IMR-90 (cell line): Measurements from ENCODE around the gene ANKRD45. TPM values are rescaled to one million over a fixed set of nuclear protein-coding genes. Genes with fewer than 3 reads are reported as not detected.
"Not testable (repeated sequence)": the region's sequence is repeated elsewhere in the genome, so short reads cannot be mapped to it uniquely, and the experiment has no call there.

Source experiments
- ATAC-seq: fragments of 200-7000 bp; cut with Tn5 transposase; 2 replicates; pipeline ENCODE4 v1.9.1; 2020; ENCODE audit warnings: low read depth, mild to moderate bottlenecking, moderate library complexity
- BruUV-seq: library from RNA; stranded (reverse); fragments of 400-500 nt; replicated peaks from 2 replicates; lab custom pipeline; 2021; lab: Mats Ljungman, UMichigan
- CTCF ChIA-PET: fragments of 300-600 bp; formaldehyde crosslinking; extraction: SDS; loops from one replicate; lab custom pipeline; 2021; ENCODE audit warnings: antibody characterized with exemption; lab: Yijun Ruan, JAX
- POLR2A ChIA-PET: fragments of 300-600 bp; sonication (Branson Sonifier 250); formaldehyde crosslinking; loops from one replicate; lab custom pipeline; 2022; ENCODE audit warnings: antibody characterized with exemption; ENCODE audit not compliant: unreplicated experiment; lab: Charles Lee
- DNase-seq: peaks from one replicate; pipeline ENCODE4 v3.0.0; 2013
- H2AFZ ChIP-seq: replicated peaks from 2 replicates; pipeline ENCODE3; 2013; ENCODE audit warnings: low read length, mild to moderate bottlenecking; ENCODE audit not compliant: poor library complexity
- H2AK5ac ChIP-seq: 2 replicates; pipeline ENCODE4 v1.6.1; 2013; ENCODE audit warnings: low read depth, low read length, inconsistent platforms
- H2AK9ac ChIP-seq: replicated peaks from 2 replicates; pipeline ENCODE3; 2013; ENCODE audit warnings: mild to moderate bottlenecking, low read depth, low read length, moderate library complexity; ENCODE audit not compliant: poor library complexity
- H2BK120ac ChIP-seq: 2 replicates; pipeline ENCODE4 v1.6.1; 2013; ENCODE audit warnings: low read depth, low read length, inconsistent platforms
- H2BK15ac ChIP-seq: 3 replicates; pipeline ENCODE4 v1.6.1; 2013; ENCODE audit warnings: low read depth, low read length, inconsistent platforms
- H2BK20ac ChIP-seq: 2 replicates; pipeline ENCODE4 v1.6.1; 2013; ENCODE audit warnings: low read depth, mild to moderate bottlenecking, inconsistent platforms, low read length, moderate library complexity
- H2BK5ac ChIP-seq: 2 replicates; pipeline ENCODE4 v1.6.1; 2013; ENCODE audit warnings: mild to moderate bottlenecking, low read depth, low read length, inconsistent platforms; ENCODE audit not compliant: poor library complexity, severe bottlenecking
- H3K14ac ChIP-seq: replicated peaks from 2 replicates; pipeline ENCODE4 v1.6.1; 2013; ENCODE audit warnings: low read depth, low read length, inconsistent platforms
- H3K18ac ChIP-seq: 2 replicates; pipeline ENCODE4 v1.6.1; 2013; ENCODE audit warnings: low read depth, low read length, control low read depth
- H3K23ac ChIP-seq: 2 replicates; pipeline ENCODE4 v1.6.1; 2013; ENCODE audit warnings: low read depth, low read length, inconsistent platforms
- H3K27ac ChIP-seq: 2 replicates; pipeline ENCODE4 v1.5.1; 2013; ENCODE audit warnings: mild to moderate bottlenecking, control low read depth, low read length; ENCODE audit not compliant: insufficient read depth
- H3K27me3 ChIP-seq: 2 replicates; pipeline ENCODE4 v1.6.1; 2013; ENCODE audit warnings: low read length; ENCODE audit not compliant: control insufficient read depth, insufficient read depth
- H3K36me3 ChIP-seq: 2 replicates; pipeline ENCODE4 v1.6.1; 2013; ENCODE audit warnings: low read length, mixed read lengths; ENCODE audit not compliant: control insufficient read depth, insufficient read depth
- H3K4ac ChIP-seq: 2 replicates; pipeline ENCODE4 v1.6.1; 2013; ENCODE audit warnings: low read depth, low read length, inconsistent platforms
- H3K4me1 ChIP-seq: 2 replicates; pipeline ENCODE4 v1.6.1; 2013; ENCODE audit warnings: low read length, mixed read lengths; ENCODE audit not compliant: control insufficient read depth, insufficient read depth
- H3K4me2 ChIP-seq: 2 replicates; pipeline ENCODE4 v1.6.1; 2013; ENCODE audit warnings: low read depth, mild to moderate bottlenecking, control low read depth, low read length, moderate library complexity
- H3K4me3 ChIP-seq: 2 replicates; pipeline ENCODE4 v1.5.1; 2013; ENCODE audit warnings: low read depth, mild to moderate bottlenecking, control low read depth, low read length, moderate library complexity; ENCODE audit not compliant: insufficient read depth
- H3K56ac ChIP-seq: 2 replicates; pipeline ENCODE4 v1.6.1; 2013; ENCODE audit warnings: low read length, inconsistent platforms; ENCODE audit not compliant: insufficient read depth; ENCODE audit errors: extremely low read depth
- H3K79me1 ChIP-seq, 2 experiments: 2 replicates each; pipeline ENCODE4 v1.6.1; 2013; ENCODE audit warnings: low read length in 2 of 2, inconsistent platforms in 1 of 2, low read depth in 1 of 2
- H3K9ac ChIP-seq: 2 replicates; pipeline ENCODE4 v1.6.1; 2013; ENCODE audit warnings: low read depth, low read length, control low read depth
- H3K9me1 ChIP-seq: 2 replicates; pipeline ENCODE4 v1.6.1; 2013; ENCODE audit warnings: low read length, inconsistent platforms; ENCODE audit not compliant: insufficient read depth
- H3K9me3 ChIP-seq: 2 replicates; pipeline ENCODE4 v1.6.1; 2013; ENCODE audit warnings: low read length; ENCODE audit not compliant: control insufficient read depth, insufficient read depth
- H4K20me1 ChIP-seq: 2 replicates; pipeline ENCODE4 v1.6.1; 2013; ENCODE audit warnings: low read length, inconsistent platforms; ENCODE audit not compliant: insufficient read depth
- H4K5ac ChIP-seq: 2 replicates; pipeline ENCODE4 v1.6.1; 2013; ENCODE audit warnings: mild to moderate bottlenecking, low read depth, low read length, control low read depth
- H4K8ac ChIP-seq, 2 experiments: 2 replicates each; pipeline ENCODE4 v1.6.1; 2013; ENCODE audit warnings: low read depth in 2 of 2, low read length in 2 of 2, control low read depth in 1 of 2, inconsistent platforms in 1 of 2
- H4K91ac ChIP-seq: 2 replicates; pipeline ENCODE4 v1.6.1; 2013; ENCODE audit warnings: low read depth, low read length, inconsistent platforms; ENCODE audit not compliant: insufficient read depth
- CTCF ChIP-seq: conservative IDR thresholded peaks from 2 replicates; pipeline ENCODE4 v1.5.1; 2012; ENCODE audit warnings: mild to moderate bottlenecking, low read depth, low read length, improper control_type of control experiment
- MAFK ChIP-seq: IDR thresholded peaks from 2 replicates; pipeline ENCODE4 v1.6.1; 2012; ENCODE audit warnings: low read depth, low read length, improper control_type of control experiment
- WGBS, 2 experiments: methylation state at CpG; one replicate each; pipeline versions ENCODE4 v1.1.5 to v1.1.7; 2013; ENCODE audit warnings: missing lambda C conversion rate in 2 of 2; ENCODE audit not compliant: insufficient read length in 1 of 2; ENCODE audit errors: extremely low coverage in 2 of 2; 5-methylcytosine and 5-hydroxymethylcytosine counted together
- dilution Hi-C: fragments of 300-500 bp; cut with HindIII; formaldehyde crosslinking; loops from one replicate; pipeline ENCODE4 v1.14.3; 2018; ENCODE audit warnings: low sequenced_read_pairs; ENCODE audit not compliant: unreplicated experiment
- in situ Hi-C: fragments of 300-500 bp; cut with MboI; formaldehyde crosslinking; loops from 3 replicates; pipeline ENCODE4 v1.14.3; 2019; ENCODE audit warnings: low sequenced_read_pairs, inconsistent platforms, mixed read lengths
- intact Hi-C: fragments of 100-400 bp; cut with micrococcal nuclease; formaldehyde crosslinking; loops from 2 replicates; pipeline ENCODE4 v1.10.0; 2022
- polyA plus RNA-seq, 3 experiments: library from polyadenylated mRNA; depleted of rRNA; stranded (reverse); fragments of >200 nt; gene quantifications; 2 replicates each; pipeline ENCODE4 v1.2.3, GENCODE V29; 2012; ENCODE audit warnings: low replicate concordance in 1 of 3
- total RNA-seq: library from RNA; depleted of rRNA; stranded (reverse); fragments of >200 nt; gene quantifications from 2 replicates; pipeline ENCODE4 v1.2.3, GENCODE V29; 2012
- TF ChIP-seq, protein P1 (sequence below): fragments of 150-350 bp; IDR thresholded peaks from 2 replicates; pipeline ENCODE4 v1.6.1; 2016; ENCODE audit warnings: low read depth, mild to moderate bottlenecking, low read length, moderate library complexity, borderline replicate concordance

The ANKRD45 gene
- total and polyA plus RNA-seq, 2 of the 4 experiments (the other 2 are of a cell fraction): under 0.01 TPM; not detected in 1

GRCh38 chr1:173682184-173682583, 12.5 kb upstream of the ANKRD45 start:
- Histone ChIP-seq H3K4me3 (no peak overlapping the region), H4K5ac (no peak overlapping the region), H2AK9ac (no peak overlapping the region), H2BK20ac (no peak overlapping the region), H4K20me1 (no peaks in the 10 kb centered on the region), H3K9me1 (no peaks in the 10 kb centered on the region), H2BK120ac (no peak overlapping the region), H4K8ac (no peak overlapping the region), H3K27ac (no peak overlapping the region; the same call in 1 of the 2 replicates), H3K36me3 (no peaks in the 10 kb centered on the region), H2AK5ac (no peak overlapping the region), H2BK5ac (no peak overlapping the region), H3K14ac (no peak overlapping the region), H3K4me2 (no peak overlapping the region), H3K56ac (no peak overlapping the region), H3K79me1 (no peaks in the 10 kb centered on the region), H4K91ac (no peak overlapping the region), H2AFZ (no peak overlapping the region), H3K18ac (no peak overlapping the region), H3K4ac (no peak overlapping the region), H3K9ac (no peak overlapping the region), H3K27me3 (no peaks in the 10 kb centered on the region), H2BK15ac (no peak overlapping the region), H3K23ac (no peak overlapping the region), H3K9me3 (no peaks in the 10 kb centered on the region), H3K4me1 (no peaks in the 10 kb centered on the region)
- in situ Hi-C loops: no loop called here
- dilution Hi-C loops: no loop called here
- no TSS peak for BruUV-seq
- DNase-seq: no peak
- no peak for TF ChIP-seq CTCF
- TF ChIP-seq MAFK: peak; percentile 17; the same call in 1 of the 2 replicates
- TF ChIP-seq, protein P1, sequence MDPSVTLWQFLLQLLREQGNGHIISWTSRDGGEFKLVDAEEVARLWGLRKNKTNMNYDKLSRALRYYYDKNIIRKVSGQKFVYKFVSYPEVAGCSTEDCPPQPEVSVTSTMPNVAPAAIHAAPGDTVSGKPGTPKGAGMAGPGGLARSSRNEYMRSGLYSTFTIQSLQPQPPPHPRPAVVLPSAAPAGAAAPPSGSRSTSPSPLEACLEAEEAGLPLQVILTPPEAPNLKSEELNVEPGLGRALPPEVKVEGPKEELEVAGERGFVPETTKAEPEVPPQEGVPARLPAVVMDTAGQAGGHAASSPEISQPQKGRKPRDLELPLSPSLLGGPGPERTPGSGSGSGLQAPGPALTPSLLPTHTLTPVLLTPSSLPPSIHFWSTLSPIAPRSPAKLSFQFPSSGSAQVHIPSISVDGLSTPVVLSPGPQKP: no peak
- ChIA-PET CTCF (no interaction called here), POLR2A (interaction anchor here (0.6 kb wide), 1 partner anchor 14 kb away, joined by 3 read pairs; no protein-coding TSS in a partner anchor)
- peak; percentile 62 for ATAC-seq
- intact Hi-C loops: no loop called here

DNA sequence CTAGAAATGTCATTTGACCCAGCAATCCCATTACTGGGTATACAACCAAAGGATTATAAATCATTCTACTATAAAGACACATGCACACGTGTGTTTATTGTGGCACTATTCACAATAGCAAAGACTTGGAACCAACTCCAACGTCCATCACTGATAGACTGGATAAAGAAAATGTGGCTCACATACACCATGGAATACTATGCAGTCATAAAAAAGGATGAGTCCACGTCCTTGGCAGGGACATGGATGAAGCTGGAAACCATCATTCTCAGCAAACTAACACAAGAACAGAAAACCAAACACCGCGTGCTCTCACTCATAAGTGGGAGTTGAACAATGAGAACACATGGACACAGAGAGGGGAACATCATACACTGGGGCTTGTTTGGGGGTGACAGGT, 10.5 kb upstream of the ANKRD45 start:
- ATAC-seq, H3K18ac ChIP-seq, H2BK120ac ChIP-seq, H3K14ac ChIP-seq, intact Hi-C loops, H2BK5ac ChIP-seq, H3K4me1 ChIP-seq, H3K56ac ChIP-seq, H4K5ac ChIP-seq, H3K9ac ChIP-seq, H2AK5ac ChIP-seq, H3K4me3 ChIP-seq, CTCF ChIA-PET, H3K23ac ChIP-seq, H2BK20ac ChIP-seq, in situ Hi-C loops, POLR2A ChIA-PET, H4K8ac ChIP-seq, H2BK15ac ChIP-seq, H3K36me3 ChIP-seq, H3K4me2 ChIP-seq, DNase-seq, H2AFZ ChIP-seq, H3K4ac ChIP-seq, H3K27ac ChIP-seq, dilution Hi-C loops, H3K79me1 ChIP-seq, H3K27me3 ChIP-seq, H4K20me1 ChIP-seq, H2AK9ac ChIP-seq, H3K9me3 ChIP-seq, BruUV-seq, H4K91ac ChIP-seq, H3K9me1 ChIP-seq: not testable (repeated sequence)
- WGBS, 2 experiments: no CpG with 5 or more reads among the region's 5 CpGs
